AG10803 (cell line): ENCODE data around the gene PPDPF.

ENCODE experiments used
- DNase-seq: peaks from one replicate; pipeline ENCODE4 v3.0.0; 2010; ENCODE audit warnings: low read depth
- H3K4me3 ChIP-seq: 2 replicates; pipeline ENCODE4 v1.5.1; 2011; ENCODE audit warnings: mild to moderate bottlenecking, low read length, control low read depth
- TF ChIP-seq, protein P1 (sequence below): conservative IDR thresholded peaks from 2 replicates; pipeline ENCODE4 v1.5.1; 2011; ENCODE audit warnings: mild to moderate bottlenecking, low read length, control low read depth, inconsistent platforms

The PPDPF gene

DNA sequence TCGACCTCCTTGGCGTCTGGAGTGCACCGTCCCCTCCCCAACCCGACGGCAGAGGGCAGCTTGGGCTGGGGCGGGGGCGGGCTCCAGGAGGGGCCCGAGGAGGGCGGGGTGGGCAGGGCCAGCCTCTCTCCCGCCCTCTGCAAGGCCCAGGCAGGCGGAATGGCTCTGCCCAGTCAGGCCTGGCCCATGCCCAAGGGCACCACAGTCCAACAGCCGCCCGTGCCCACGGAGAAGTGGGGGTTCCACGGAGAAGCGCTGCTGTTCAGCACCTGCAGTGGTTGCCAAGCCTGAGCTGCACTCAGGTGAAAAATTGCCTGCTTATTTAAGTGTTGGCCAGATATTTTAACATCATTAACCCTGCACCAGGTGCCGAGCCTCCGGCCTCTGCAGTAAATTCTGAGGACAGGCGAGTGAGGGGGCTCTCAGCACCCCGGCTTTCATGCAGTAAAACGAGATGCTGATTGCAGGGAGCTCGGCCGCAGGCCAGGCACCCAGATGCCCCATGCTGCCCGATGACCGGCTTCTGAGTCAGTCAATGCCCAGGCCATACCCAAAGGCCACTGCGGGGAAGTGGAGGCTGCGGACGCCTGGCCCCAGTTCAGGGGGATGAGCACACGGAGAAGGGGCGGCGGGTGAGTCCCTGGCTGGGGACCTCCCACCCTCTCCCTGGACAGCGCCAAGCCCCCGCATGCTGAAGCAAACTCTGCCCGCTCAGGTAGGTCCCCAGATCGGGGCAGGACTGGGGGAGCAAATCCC lies 27.3 kb downstream of the PPDPF start, which contains the start of gene SRMS:
Gene SRMS (minus strand): TSS at position 25 of the 756 bp plus-strand sequence. CDS start 286 bp downstream, outside the sequence.
- no peak within 1 kb of the TSS for H3K4me3 ChIP-seq
- no peak for DNase-seq
- TF ChIP-seq, protein P1, sequence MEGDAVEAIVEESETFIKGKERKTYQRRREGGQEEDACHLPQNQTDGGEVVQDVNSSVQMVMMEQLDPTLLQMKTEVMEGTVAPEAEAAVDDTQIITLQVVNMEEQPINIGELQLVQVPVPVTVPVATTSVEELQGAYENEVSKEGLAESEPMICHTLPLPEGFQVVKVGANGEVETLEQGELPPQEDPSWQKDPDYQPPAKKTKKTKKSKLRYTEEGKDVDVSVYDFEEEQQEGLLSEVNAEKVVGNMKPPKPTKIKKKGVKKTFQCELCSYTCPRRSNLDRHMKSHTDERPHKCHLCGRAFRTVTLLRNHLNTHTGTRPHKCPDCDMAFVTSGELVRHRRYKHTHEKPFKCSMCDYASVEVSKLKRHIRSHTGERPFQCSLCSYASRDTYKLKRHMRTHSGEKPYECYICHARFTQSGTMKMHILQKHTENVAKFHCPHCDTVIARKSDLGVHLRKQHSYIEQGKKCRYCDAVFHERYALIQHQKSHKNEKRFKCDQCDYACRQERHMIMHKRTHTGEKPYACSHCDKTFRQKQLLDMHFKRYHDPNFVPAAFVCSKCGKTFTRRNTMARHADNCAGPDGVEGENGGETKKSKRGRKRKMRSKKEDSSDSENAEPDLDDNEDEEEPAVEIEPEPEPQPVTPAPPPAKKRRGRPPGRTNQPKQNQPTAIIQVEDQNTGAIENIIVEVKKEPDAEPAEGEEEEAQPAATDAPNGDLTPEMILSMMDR, result no peak

DNA sequence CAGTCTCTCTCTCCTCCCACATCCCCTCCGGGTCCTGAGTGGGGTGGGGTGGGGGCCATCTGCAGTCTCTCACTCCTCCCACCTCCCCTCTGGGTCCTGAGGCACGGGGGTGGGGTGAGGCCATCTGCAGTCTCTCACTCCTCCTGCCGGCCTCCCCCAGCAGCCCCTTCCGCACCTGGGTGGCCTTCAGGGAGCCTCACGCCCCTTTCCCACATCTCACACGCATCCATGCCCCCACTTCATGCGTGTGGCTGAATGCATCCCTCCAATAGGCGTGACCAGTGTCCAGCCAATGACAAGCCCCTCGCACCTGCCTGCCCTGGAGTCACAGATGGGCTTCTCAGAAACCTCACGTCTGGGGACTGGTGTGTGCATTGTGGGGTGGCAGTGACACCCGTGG lies 28.0 kb downstream of the PPDPF start:
- no peak for DNase-seq
- TF ChIP-seq, protein P1, result no peak
- no peak overlapping the region for H3K4me3 ChIP-seq

DNA sequence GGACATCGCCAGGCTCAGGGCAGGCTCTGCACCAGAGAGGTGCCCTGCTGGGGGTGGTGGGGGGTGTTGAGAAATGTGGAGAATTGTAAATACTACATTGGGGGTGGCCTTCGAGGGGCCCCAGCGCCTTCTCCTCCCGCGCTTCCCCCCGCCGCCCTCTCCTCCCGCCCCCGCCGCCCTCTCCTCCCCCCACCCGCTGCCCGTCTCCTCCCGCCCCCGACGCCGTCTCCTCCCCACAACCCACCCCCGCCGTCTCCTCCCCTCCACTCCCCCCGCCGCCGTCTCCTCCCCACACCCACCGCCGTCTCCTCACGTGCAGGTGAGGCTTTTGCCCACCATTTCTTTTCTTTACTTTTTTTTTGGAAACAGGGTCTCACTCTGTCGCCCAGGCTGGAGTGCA lies 28.5 kb downstream of the PPDPF start:
- TF ChIP-seq, protein P1, result no peak
- no peak for DNase-seq
- H3K4me3 ChIP-seq, result no peak overlapping the region

DNA sequence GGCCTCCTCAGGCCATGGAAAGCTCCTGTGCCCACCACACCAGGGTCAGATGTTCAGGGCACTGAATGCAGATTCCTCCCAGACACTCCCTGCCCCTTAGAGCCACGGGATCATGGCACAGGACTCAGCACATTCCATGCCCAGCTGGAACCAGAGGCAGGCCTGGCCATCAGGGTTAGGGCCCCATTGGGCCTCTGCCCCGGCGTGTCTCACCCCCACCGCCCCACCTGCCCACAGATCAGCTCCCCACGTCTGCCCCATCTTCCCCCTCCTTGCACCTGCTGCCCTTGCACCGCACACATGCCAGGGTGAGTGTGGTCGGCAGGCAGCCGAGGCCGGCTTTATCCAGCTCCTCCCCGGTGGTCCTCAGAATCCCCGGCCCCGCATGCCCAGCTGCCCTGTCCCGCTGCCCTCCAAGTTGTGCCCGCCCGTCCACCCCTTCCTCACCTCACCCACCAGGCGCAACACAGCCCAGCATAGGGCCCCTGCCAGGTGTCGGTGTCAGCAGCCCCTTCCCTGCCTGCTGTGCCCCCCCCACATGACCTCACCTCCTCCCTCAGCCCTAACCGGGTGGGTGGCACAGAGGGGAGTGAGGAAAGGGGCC lies 29.2 kb downstream of the PPDPF start:
- TF ChIP-seq, protein P1, result no peak
- no peak overlapping the region for H3K4me3 ChIP-seq
- no peak for DNase-seq

DNA sequence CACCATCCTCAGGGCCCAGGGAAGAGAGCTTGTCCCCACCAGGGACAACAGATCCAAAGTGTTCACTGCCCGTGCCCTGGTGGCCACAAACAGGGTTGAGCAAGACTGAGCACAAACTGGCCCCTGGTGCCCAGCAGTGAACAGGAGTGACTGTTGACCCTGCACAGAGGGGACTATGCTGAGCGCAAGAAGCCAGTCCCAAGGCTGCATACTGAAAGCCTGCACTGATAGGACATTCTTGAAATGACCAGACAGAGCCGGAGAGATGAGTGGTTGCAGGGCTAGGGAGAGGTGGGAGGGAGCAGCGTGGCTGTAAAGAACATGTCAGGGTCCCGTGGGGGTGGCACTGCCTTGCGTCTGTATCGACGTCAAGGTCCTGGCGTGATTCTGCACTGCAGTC lies 30.5 kb downstream of the PPDPF start:
- H3K4me3 ChIP-seq, result no peak overlapping the region
- DNase-seq, result no peak
- TF ChIP-seq, protein P1, result no peak

DNA sequence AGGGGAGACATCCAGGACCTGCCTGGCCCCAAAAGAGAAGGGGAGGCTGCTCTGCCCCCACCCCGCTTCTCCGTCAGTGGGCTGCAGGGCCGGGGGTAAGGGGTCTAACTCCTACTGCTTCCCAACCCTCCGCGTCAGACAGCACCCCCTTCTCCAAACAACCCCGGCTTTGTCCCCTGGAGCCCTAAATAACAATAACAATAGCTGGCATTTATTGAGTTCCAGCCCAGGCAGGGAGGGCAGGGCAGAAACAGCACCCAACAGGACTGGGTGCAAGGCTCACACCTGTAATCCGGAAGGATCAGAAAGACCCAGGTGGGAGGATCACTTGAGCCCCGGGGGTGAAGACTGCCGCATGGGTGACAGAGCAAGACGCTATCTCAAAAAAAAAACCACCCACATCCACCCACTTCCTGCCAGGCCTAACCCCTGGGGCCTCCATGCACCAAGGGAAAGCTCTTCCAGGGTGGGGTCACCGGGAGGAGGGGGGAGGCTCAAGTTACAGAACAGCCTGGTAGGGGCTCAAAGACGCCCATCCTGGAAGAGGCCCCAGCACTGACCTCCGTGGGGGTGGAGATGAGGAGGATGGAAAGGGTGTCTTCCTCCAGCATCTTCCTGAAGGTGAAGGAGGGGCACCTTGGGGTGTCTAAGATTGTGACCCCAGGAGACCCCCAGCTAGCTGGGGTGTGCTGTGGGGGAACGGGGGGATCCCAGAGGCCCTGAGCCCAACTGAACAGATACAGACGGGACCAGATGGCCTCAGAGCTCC lies 32.1 kb downstream of the PPDPF start:
- TF ChIP-seq, protein P1, result no peak
- H3K4me3 ChIP-seq, result no peak overlapping the region
- DNase-seq, result no peak
